Central memory CD8-positive, alpha-beta T cell (primary cell): ENCODE data around the gene PPP2R3B.

Experiments used
- ATAC-seq: fragments of 150-1000 bp; cut with Tn5 transposase; replicated peaks from 2 replicates; pipeline ENCODE4 v1.10.0; 2022; ENCODE audit warnings: mild to moderate bottlenecking, moderate FRiP score, moderate number of reproducible peaks; ENCODE audit not compliant: poor library complexity, severe bottlenecking; ENCODE audit errors: extremely low read depth
- DNase-seq, 2 donors: peaks; one replicate each; pipeline ENCODE4 v3.0.0; 2021; ENCODE audit warnings: low spot score in 2 of 2
- H3K27ac Mint-ChIP-seq: one replicate; pipeline ENCODE4 v1.8.0; 2022; ENCODE audit warnings: low read depth, mild to moderate bottlenecking, moderate library complexity, mixed read lengths
- H3K27me3 Mint-ChIP-seq: one replicate; pipeline ENCODE4 v1.8.0; 2022; ENCODE audit warnings: mixed read lengths
- H3K36me3 Mint-ChIP-seq: one replicate; pipeline ENCODE4 v1.8.0; 2022; ENCODE audit warnings: mild to moderate bottlenecking, moderate library complexity, mixed read lengths; ENCODE audit not compliant: insufficient read depth
- H3K4me1 Mint-ChIP-seq: one replicate; pipeline ENCODE4 v1.8.0; 2022; ENCODE audit warnings: mixed read lengths
- H3K4me3 Mint-ChIP-seq: one replicate; pipeline ENCODE4 v1.8.0; 2022; ENCODE audit warnings: mild to moderate bottlenecking, moderate library complexity, mixed read lengths
- H3K9me3 Mint-ChIP-seq: one replicate; pipeline ENCODE4 v1.8.0; 2022; ENCODE audit warnings: mixed read lengths

The PPP2R3B gene

GRCh38 chrX:373641-374471 is 12.9 kb downstream of the PPP2R3B start:
- Mint-ChIP-seq H3K9me3 (no peaks in the 10 kb centered on the region), H3K4me1 (peaks cover 31% of the 10 kb centered on the region), H3K27me3 (peaks cover 50% of the 10 kb centered on the region), H3K27ac (no peak overlapping the region), H3K4me3 (peak overlapping the region; percentile 67), H3K36me3 (peaks cover 4% of the 10 kb centered on the region)
- peak; percentile 53 for ATAC-seq
- no peak for DNase-seq

GRCh38 chrX:372856-373640 is 13.7 kb downstream of the PPP2R3B start:
- H3K9me3 Mint-ChIP-seq: no peaks in the 10 kb centered on the region
- no peak overlapping the region for H3K27ac Mint-ChIP-seq
- H3K4me3 Mint-ChIP-seq: peak overlapping the region; percentile 40
- DNase-seq: no peak
- peaks cover 4% of the 10 kb centered on the region for H3K36me3 Mint-ChIP-seq
- H3K4me1 Mint-ChIP-seq: peaks cover 31% of the 10 kb centered on the region
- H3K27me3 Mint-ChIP-seq: peaks cover 43% of the 10 kb centered on the region
- ATAC-seq: no peak

GRCh38 chrX:371907-372306 is 14.8 kb downstream of the PPP2R3B start:
- Mint-ChIP-seq H3K4me1 (peaks cover 40% of the 10 kb centered on the region), H3K27ac (no peak overlapping the region), H3K9me3 (no peaks in the 10 kb centered on the region), H3K4me3 (peak overlapping the region; percentile 40), H3K27me3 (peaks cover 39% of the 10 kb centered on the region), H3K36me3 (peaks cover 6% of the 10 kb centered on the region)
- no peak for DNase-seq
- ATAC-seq: no peak

- Mint-ChIP-seq H3K27ac (no peak overlapping the region), H3K27me3 (peaks cover 38% of the 10 kb centered on the region), H3K4me3 (no peak overlapping the region), H3K4me1 (peaks cover 43% of the 10 kb centered on the region), H3K9me3 (no peaks in the 10 kb centered on the region), H3K36me3 (peaks cover 6% of the 10 kb centered on the region)
- ATAC-seq (no peak), DNase-seq (no peak)
These were observed 15.6 kb downstream of the PPP2R3B start for GRCh38 chrX:370963-371745.

- no peak overlapping the region for H3K4me3 Mint-ChIP-seq
- H3K9me3 Mint-ChIP-seq: no peaks in the 10 kb centered on the region
- H3K36me3 Mint-ChIP-seq: peaks cover 6% of the 10 kb centered on the region
- peaks cover 31% of the 10 kb centered on the region for H3K27me3 Mint-ChIP-seq
- DNase-seq (no peak), ATAC-seq (no peak)
- H3K4me1 Mint-ChIP-seq: peaks cover 38% of the 10 kb centered on the region
- H3K27ac Mint-ChIP-seq: no peak overlapping the region
These were observed 16.3 kb downstream of the PPP2R3B start for GRCh38 chrX:370244-370962.

- ATAC-seq (no peak), DNase-seq (no peak)
- no peak overlapping the region for H3K4me3 Mint-ChIP-seq
- peaks cover 31% of the 10 kb centered on the region for H3K4me1 Mint-ChIP-seq
- H3K27me3 Mint-ChIP-seq: peaks cover 23% of the 10 kb centered on the region
- no peaks in the 10 kb centered on the region for H3K9me3 Mint-ChIP-seq
- peaks cover 6% of the 10 kb centered on the region for H3K36me3 Mint-ChIP-seq
- H3K27ac Mint-ChIP-seq: no peak overlapping the region
These were observed 17.1 kb downstream of the PPP2R3B start for GRCh38 chrX:369563-370101.

- Mint-ChIP-seq H3K4me3 (no peak overlapping the region), H3K4me1 (peaks cover 24% of the 10 kb centered on the region), H3K36me3 (peaks cover 6% of the 10 kb centered on the region), H3K27ac (no peak overlapping the region), H3K27me3 (peaks cover 17% of the 10 kb centered on the region), H3K9me3 (no peaks in the 10 kb centered on the region)
- DNase-seq (no peak), ATAC-seq (no peak)
These were observed 17.7 kb downstream of the PPP2R3B start for GRCh38 chrX:368811-369562.

GRCh38 chrX:367866-368265 is 18.8 kb downstream of the PPP2R3B start:
- H3K9me3 Mint-ChIP-seq: no peaks in the 10 kb centered on the region
- no peak for DNase-seq
- H3K4me1 Mint-ChIP-seq: peaks cover 32% of the 10 kb centered on the region
- H3K27me3 Mint-ChIP-seq: peaks cover 15% of the 10 kb centered on the region
- no peak overlapping the region for H3K4me3 Mint-ChIP-seq
- peaks cover 5% of the 10 kb centered on the region for H3K36me3 Mint-ChIP-seq
- ATAC-seq: no peak
- peak overlapping the region; percentile 27 for H3K27ac Mint-ChIP-seq

- Mint-ChIP-seq H3K9me3 (peaks cover under 1% of the 10 kb centered on the region), H3K27ac (peak overlapping the region; percentile 27), H3K4me1 (peaks cover 30% of the 10 kb centered on the region), H3K36me3 (peaks cover 5% of the 10 kb centered on the region), H3K4me3 (no peak overlapping the region), H3K27me3 (peaks cover 10% of the 10 kb centered on the region)
- DNase-seq (no peak), ATAC-seq (no peak)
These were observed 19.4 kb downstream of the PPP2R3B start for GRCh38 chrX:367349-367748.

- Mint-ChIP-seq H3K36me3 (peaks cover 10% of the 10 kb centered on the region), H3K4me3 (no peak overlapping the region), H3K27ac (no peak overlapping the region), H3K27me3 (no peaks in the 10 kb centered on the region), H3K4me1 (peaks cover 27% of the 10 kb centered on the region), H3K9me3 (peaks cover 9% of the 10 kb centered on the region)
- ATAC-seq (no peak), DNase-seq (no peak)
These were observed 22.9 kb downstream of the PPP2R3B start for GRCh38 chrX:363621-364375.
